Left lung (tissue), 10 donors: Measurements from ENCODE around the gene GCNT1. TPM values are rescaled to one million over a fixed set of nuclear protein-coding genes. Genes with fewer than 3 reads are reported as not detected.
A peak's percentile ranks its signal among the peaks of the same experiment; 100 is the strongest.

Experiments used
- ATAC-seq: fragments of 200-7000 bp; cut with Tn5 transposase; one replicate; pipeline ENCODE4 v1.9.1; 2020; ENCODE audit warnings: moderate library complexity
- DNase-seq, 4 donors: peaks; one replicate each; pipeline ENCODE4 v3.0.0-alpha.2; 2013 to 2020
- H3K27ac ChIP-seq, 2 donors: fragments of 200-600 bp; sonication (generic) in 1 of 2; one replicate each; pipeline versions ENCODE4 v1.5.0 to v1.8.0; 2020 to 2021
- H3K27me3 ChIP-seq, 2 donors: fragments of 200-600 bp; sonication (generic) in 1 of 2; one replicate each; pipeline versions ENCODE4 v1.5.0 to v1.8.0; 2020 to 2021
- H3K36me3 ChIP-seq, 2 donors: fragments of 200-600 bp; sonication (generic) in 1 of 2; one replicate each; pipeline versions ENCODE4 v1.5.0 to v1.8.0; 2020 to 2021
- H3K4me1 ChIP-seq, 2 donors: fragments of 200-600 bp; one replicate each; pipeline ENCODE4 v1.8.0; 2021
- H3K4me3 ChIP-seq, 2 donors: fragments of 200-600 bp; sonication (generic) in 1 of 2; one replicate each; pipeline versions ENCODE4 v1.5.0 to v1.8.0; 2020 to 2021; ENCODE audit warnings: mild to moderate bottlenecking in 1 of 2
- H3K9me3 ChIP-seq, 2 donors: fragments of 200-600 bp; sonication (generic) in 1 of 2; one replicate each; pipeline versions ENCODE4 v1.5.0 to v1.8.0; 2020 to 2021
- intact Hi-C, 2 donors: fragments of 100-400 bp; cut with DNase I; formaldehyde crosslinking; loops; one replicate each; pipeline versions ENCODE4 v1.11.2 to v1.14.2; 2022
- polyA plus RNA-seq, 6 donors: library from polyadenylated mRNA; unstranded; fragments of 120-200 nt; gene quantifications; one replicate each; pipeline ENCODE4 v1.2.1, GENCODE V29; 2013; ENCODE audit not compliant: insufficient read length in 6 of 6
- total RNA-seq, 2 donors: library from RNA; stranded (reverse); fragmentation: NEBNext Ultra II Directional; extraction: Animal tissue kit (Norgen Biotek cat#: 25700); gene quantifications; one replicate each; pipeline ENCODE4 v1.2.1, GENCODE V29; 2021
- TF ChIP-seq, protein P1 (sequence below), 2 donors: fragments of 200-600 bp; sonication (generic) in 1 of 2; IDR thresholded peaks; one replicate each; pipeline versions ENCODE4 v1.5.0 to v1.8.0; 2021; ENCODE audit warnings: antibody characterized with exemption in 2 of 2
- donor health status: DM: no; HTN: yes; CAD: no.
- donor health status: DM: no; HTN: no; CAD: no.

Gene GCNT1
- total and polyA plus RNA-seq, 8 donors = 4.6 to 17.0 (median 5.7) TPM

DNA sequence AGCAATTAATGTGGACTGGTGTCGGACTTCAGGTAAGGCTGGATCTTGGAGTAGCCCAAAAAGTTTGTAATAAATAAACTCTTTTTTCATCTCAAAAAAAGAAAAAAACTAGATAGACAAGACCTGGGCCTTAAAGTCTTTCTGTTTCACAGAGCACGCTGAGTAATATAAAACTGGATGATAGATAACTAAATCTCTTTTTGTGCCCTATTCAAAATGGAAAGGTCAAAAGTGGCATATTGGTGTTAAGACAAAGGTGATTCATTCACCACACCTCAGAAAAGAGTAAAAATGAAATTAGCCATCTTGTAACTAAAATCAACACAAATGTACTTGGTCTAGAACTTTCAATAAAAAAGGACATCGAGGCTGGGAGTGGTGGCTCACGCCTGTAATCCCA is 34.5 kb upstream of the GCNT1 start:
- Histone ChIP-seq H3K4me3 (no peak overlapping the region), H3K4me1 (no peaks in the 10 kb centered on the region), H3K27ac (no peak overlapping the region), H3K27me3 (no peaks in the 10 kb centered on the region), H3K36me3 (no peaks in the 10 kb centered on the region), H3K9me3 (no peaks in the 10 kb centered on the region)
- DNase-seq = no peak
- TF ChIP-seq, protein P1, sequence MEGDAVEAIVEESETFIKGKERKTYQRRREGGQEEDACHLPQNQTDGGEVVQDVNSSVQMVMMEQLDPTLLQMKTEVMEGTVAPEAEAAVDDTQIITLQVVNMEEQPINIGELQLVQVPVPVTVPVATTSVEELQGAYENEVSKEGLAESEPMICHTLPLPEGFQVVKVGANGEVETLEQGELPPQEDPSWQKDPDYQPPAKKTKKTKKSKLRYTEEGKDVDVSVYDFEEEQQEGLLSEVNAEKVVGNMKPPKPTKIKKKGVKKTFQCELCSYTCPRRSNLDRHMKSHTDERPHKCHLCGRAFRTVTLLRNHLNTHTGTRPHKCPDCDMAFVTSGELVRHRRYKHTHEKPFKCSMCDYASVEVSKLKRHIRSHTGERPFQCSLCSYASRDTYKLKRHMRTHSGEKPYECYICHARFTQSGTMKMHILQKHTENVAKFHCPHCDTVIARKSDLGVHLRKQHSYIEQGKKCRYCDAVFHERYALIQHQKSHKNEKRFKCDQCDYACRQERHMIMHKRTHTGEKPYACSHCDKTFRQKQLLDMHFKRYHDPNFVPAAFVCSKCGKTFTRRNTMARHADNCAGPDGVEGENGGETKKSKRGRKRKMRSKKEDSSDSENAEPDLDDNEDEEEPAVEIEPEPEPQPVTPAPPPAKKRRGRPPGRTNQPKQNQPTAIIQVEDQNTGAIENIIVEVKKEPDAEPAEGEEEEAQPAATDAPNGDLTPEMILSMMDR (IDR thresholded peaks at IDR 0.05) = no peak
- ATAC-seq = no peak
- intact Hi-C loops = no loop called here

DNA sequence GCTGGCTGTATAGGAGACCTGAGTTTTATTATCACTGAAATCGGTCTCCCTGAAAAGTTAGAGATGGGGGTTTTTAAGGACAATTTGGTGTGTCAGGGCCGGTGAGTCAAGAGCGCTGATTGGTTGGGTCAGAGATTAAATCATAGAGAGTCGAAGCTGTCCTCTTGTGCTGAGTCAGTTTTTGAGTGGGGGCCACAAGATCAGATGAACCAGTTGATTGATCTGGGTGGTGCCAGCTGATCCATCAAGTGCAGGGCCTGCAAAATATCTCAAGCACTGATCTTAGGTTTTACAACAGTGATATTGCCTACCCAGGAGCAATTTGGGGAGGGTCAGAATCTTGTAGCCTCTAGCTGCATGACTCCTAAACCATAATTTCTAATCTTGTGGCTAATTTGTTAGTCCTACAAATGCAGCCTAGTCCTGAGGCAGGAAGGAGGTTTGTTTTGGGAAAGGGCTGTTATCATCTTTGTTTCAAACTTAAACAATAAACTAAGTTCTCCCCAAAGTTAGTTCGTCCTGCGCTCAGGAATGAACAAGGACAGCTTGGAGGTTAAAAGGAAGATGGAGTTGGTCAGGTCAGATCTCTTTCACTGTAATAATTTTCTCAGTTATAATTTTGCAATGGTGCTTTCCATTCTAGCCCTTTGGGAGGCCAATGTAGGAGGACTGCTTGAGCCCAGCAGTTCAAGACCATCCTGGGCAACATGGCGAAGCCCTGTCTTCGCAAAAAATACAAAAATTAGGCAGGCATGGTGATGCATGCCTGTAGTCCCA is 33.1 kb upstream of the GCNT1 start:
- no peak for ATAC-seq
- Histone ChIP-seq H3K4me3 (no peak overlapping the region), H3K27ac (no peak overlapping the region), H3K9me3 (no peaks in the 10 kb centered on the region), H3K36me3 (no peaks in the 10 kb centered on the region), H3K4me1 (no peaks in the 10 kb centered on the region), H3K27me3 (no peaks in the 10 kb centered on the region)
- TF ChIP-seq, protein P1 (IDR thresholded peaks at IDR 0.05) = no peak
- intact Hi-C loops = no loop called here
- DNase-seq = no peak

DNA sequence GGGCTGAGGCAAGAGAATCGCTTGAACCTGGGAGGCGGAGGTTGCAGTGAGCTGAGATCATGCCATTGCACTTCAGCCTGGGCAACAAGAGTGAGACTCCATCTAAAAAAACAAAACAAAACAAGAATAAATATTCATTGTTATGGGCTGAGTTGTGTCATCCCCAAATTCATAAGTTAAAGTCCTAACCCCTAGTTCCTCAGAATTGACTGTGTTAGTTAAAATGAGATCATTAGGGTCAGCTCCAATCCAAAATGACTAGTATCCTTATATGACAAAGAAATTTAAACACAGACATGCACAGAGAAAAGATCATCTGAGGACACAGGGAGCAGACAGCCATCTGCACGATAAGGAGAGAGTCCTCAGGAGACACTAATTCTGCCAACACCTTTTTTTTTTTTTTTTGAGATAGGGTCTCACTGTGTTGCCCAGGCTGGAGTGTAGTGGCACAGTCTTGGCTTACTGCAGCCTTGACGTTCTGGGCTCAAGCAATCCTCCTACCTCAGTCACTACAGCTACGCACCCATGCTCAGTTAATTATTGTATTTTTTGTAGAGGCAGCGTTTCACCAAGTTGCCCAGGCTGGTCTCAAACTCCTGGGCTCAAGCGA is 32.1 kb upstream of the GCNT1 start:
- DNase-seq (no peak), ATAC-seq (no peak)
- intact Hi-C loops = no loop called here
- TF ChIP-seq, protein P1 (IDR thresholded peaks at IDR 0.05) = no peak
- H3K36me3 ChIP-seq = no peaks in the 10 kb centered on the region
- no peak overlapping the region for H3K27ac ChIP-seq
- H3K4me1 ChIP-seq = no peaks in the 10 kb centered on the region
- H3K4me3 ChIP-seq = no peak overlapping the region
- no peaks in the 10 kb centered on the region for H3K27me3 ChIP-seq
- H3K9me3 ChIP-seq = no peaks in the 10 kb centered on the region

GRCh38 chr9:76431601-76432000 is 27.4 kb upstream of the GCNT1 start:
- intact Hi-C loops = loop anchor here in 1 of 2 donors (10.0 kb wide), 1 partner anchor 273 kb away; no protein-coding TSS in a partner anchor
- no peak overlapping the region for H3K27ac ChIP-seq
- no peak overlapping the region for H3K4me3 ChIP-seq
- TF ChIP-seq, protein P1 (IDR thresholded peaks at IDR 0.05) = no peak
- ATAC-seq = no peak
- no peaks in the 10 kb centered on the region for H3K36me3 ChIP-seq
- H3K9me3 ChIP-seq = no peaks in the 10 kb centered on the region
- no peaks in the 10 kb centered on the region for H3K27me3 ChIP-seq
- no peak for DNase-seq
- H3K4me1 ChIP-seq = no peaks in the 10 kb centered on the region

DNA sequence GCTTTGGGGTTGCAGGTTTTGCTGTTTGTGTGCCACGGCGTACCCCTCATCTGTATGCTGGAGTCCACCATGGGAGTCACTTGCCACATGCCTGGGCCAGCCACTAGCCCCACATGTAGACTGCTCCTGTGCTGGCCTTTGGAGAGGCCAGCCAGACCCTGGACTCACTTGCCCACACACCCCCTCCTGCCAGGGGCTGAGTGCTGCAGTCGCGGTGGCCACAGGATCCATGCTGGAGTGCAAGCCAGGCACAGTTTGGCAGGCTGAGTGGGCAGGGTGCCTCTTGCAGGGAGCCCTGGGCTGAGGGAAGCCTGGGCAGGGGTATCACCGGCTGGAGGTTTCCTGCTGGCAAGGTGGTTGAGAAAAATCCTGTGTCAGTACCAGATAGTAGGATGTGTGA is 25.6 kb upstream of the GCNT1 start:
- intact Hi-C loops = loop anchor here in 1 of 2 donors (10.0 kb wide), 1 partner anchor 271 kb away; no protein-coding TSS in a partner anchor
- Histone ChIP-seq H3K9me3 (no peaks in the 10 kb centered on the region), H3K4me3 (no peak overlapping the region), H3K27me3 (no peaks in the 10 kb centered on the region), H3K27ac (no peak overlapping the region), H3K36me3 (no peaks in the 10 kb centered on the region), H3K4me1 (no peaks in the 10 kb centered on the region)
- TF ChIP-seq, protein P1 (IDR thresholded peaks at IDR 0.05) = no peak
- DNase-seq (peak in 1 of 4 donors; percentile 54), ATAC-seq (no peak)
